Esophagus muscularis mucosa (tissue), 4 donors: ENCODE measurements around the gene ADAMTS17. TPM values are rescaled to one million over a fixed set of nuclear protein-coding genes. Genes with fewer than 3 reads are reported as not detected.

Source experiments
- DNase-seq: peaks from one replicate; pipeline ENCODE4 v3.0.0-alpha.2; 2017; ENCODE audit errors: extremely low spot score
- H3K27ac ChIP-seq, 4 donors: fragments of 200-600 bp; sonication (generic); replicated peaks in 1 of 4; 1 replicate in 3 of 4; 2 replicates in 1 of 4; pipeline ENCODE4 v1.5.1; 2016 to 2019; ENCODE audit warnings: mild to moderate bottlenecking in 1 of 4
- H3K27me3 ChIP-seq, 4 donors: fragments of 200-600 bp; sonication (generic); one replicate each; pipeline versions ENCODE4 v1.5.1 to v1.6.0; 2016 to 2019
- H3K36me3 ChIP-seq, 4 donors: fragments of 200-600 bp; sonication (generic); one replicate each; pipeline ENCODE4 v1.5.1; 2016 to 2019
- H3K4me1 ChIP-seq, 4 donors: fragments of 200-600 bp; sonication (generic); one replicate each; pipeline ENCODE4 v1.5.1; 2016 to 2019
- H3K4me3 ChIP-seq, 4 donors: fragments of 200-600 bp; sonication (generic); 1 replicate in 2 of 4; 2 replicates in 2 of 4; pipeline ENCODE4 v1.5.1; 2016 to 2019; ENCODE audit warnings: mild to moderate bottlenecking in 4 of 4, moderate library complexity in 1 of 4
- H3K9me3 ChIP-seq, 4 donors: fragments of 200-600 bp; sonication (generic); 1 replicate in 3 of 4; 2 replicates in 1 of 4; pipeline ENCODE4 v1.5.1; 2016 to 2019
- CTCF ChIP-seq, 3 experiments: fragments of 200-600 bp in 2 of 3; fragments of 450-650 bp in 1 of 3; sonication (generic) in 2 of 3; IDR thresholded peaks; one replicate each; pipeline ENCODE4 v1.5.1; 2017 to 2019; ENCODE audit warnings: antibody characterized with exemption in 3 of 3, mild to moderate bottlenecking in 2 of 3, moderate library complexity in 1 of 3
- EP300 ChIP-seq: sonication (generic); formaldehyde crosslinking; IDR thresholded peaks from one replicate; pipeline ENCODE4 v1.6.1; 2017; ENCODE audit warnings: antibody characterized with exemption
- POLR2A ChIP-seq: fragments of 450-650 bp; IDR thresholded peaks from one replicate; pipeline ENCODE4 v1.6.1; 2017; ENCODE audit warnings: antibody characterized with exemption, moderate library complexity, mild to moderate bottlenecking, low read depth
- POLR2AphosphoS5 ChIP-seq, 2 donors: sonication (generic); formaldehyde crosslinking; IDR thresholded peaks; one replicate each; pipeline ENCODE4 v1.6.1; 2017; ENCODE audit warnings: antibody characterized with exemption in 2 of 2
- WGBS: methylation state at CpG from one replicate; pipeline ENCODE4 v1.1.5; 2018; 5-methylcytosine and 5-hydroxymethylcytosine counted together
- intact Hi-C: fragments of 100-400 bp; cut with DNase I; formaldehyde crosslinking; loops from one replicate; pipeline ENCODE4 v1.15.1; 2023
- total RNA-seq, 4 donors: library from RNA; depleted of rRNA; stranded (reverse); fragments of >200 nt; gene quantifications; one replicate each; pipeline versions ENCODE4 v1.1.0 to v1.2.1, GENCODE V29; 2016

The ADAMTS17 gene
- total RNA-seq, 4 donors from 2014 or later, result 5.3 to 12.0 (median 6.6) TPM

DNA sequence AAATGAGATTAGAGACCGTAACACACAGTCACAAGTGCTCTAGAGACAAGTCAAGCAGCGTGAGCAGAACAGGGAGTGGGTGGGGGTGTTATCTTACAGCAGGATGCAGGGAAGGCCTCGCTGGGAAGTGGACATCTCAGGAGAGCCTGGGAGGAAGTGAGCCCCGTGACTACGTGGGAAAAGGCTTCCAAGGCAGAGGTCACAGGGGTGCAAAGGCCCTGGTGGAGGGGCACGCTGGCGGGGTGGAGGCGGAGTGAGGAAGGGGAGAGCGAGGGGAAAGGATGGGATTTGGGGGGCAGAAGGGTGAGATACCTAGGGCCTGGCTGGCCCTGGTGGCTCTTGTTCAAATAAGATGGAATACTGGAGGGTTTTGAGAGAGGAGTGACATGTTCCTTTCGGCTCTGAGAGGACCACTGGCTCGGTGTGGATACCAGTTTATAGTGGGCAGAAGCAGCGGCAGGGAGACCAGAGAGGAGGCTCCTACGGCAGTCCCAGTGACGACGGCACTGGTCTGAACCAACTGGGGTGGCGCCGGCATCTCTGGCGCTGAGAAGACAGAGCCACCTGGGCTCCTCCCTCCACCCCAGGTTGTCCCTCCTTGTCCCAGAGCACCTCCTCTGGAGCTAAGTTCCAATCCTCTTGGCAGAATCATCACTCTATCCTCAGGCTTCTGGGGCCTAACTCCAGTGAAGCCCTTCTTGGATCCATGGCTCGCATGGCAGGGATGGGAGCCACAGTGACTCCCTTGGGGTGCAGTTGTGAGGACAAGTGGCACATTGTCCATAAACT is 342.3 kb downstream of the ADAMTS17 start:
- no peak overlapping the region for H3K4me3 ChIP-seq
- no peaks in the 10 kb centered on the region for H3K27me3 ChIP-seq
- H3K9me3 ChIP-seq, result no peaks in the 10 kb centered on the region
- H3K36me3 ChIP-seq, result no peaks in the 10 kb centered on the region
- H3K27ac ChIP-seq, result no peak overlapping the region
- no peaks in the 10 kb centered on the region for H3K4me1 ChIP-seq
- TF ChIP-seq POLR2A (no peak), EP300 (no peak), CTCF (IDR thresholded peaks at IDR 0.05) (no peak), POLR2AphosphoS5 (IDR thresholded peaks at IDR 0.05) (no peak)
- WGBS, result 89% methylated on average over 18 of the region's 19 CpGs
- intact Hi-C loops, result no loop called here
- DNase-seq, result no peak

DNA sequence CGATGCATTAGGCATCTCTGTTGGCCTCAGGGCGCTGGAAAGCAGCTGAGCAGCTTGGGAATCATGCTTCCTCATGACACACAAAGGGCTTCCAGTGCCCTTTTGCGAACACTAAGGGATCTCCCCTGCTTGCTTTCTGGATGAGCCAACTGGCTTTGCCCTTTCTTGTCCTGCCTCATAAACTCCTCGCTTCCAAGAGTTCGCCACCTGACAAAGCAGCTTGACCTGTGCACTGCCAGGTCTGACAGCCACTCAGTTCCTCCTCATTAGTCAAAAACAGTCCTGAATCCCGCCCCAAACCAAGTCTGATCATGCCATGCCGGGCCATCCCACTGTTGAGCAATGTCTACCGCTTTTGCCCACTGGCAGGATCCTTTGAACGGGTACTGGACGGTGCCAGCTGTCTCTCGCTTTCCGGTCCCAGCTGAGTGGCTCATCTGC is 343.1 kb downstream of the ADAMTS17 start:
- 94% methylated on average over 12 of the region's 12 CpGs for WGBS
- Histone ChIP-seq H3K4me3 (no peak overlapping the region), H3K36me3 (no peaks in the 10 kb centered on the region), H3K27me3 (no peaks in the 10 kb centered on the region), H3K4me1 (no peaks in the 10 kb centered on the region), H3K27ac (no peak overlapping the region), H3K9me3 (no peaks in the 10 kb centered on the region)
- no peak for TF ChIP-seq EP300
- TF ChIP-seq POLR2A, result no peak
- TF ChIP-seq POLR2AphosphoS5 (IDR thresholded peaks at IDR 0.05), result no peak
- no peak for TF ChIP-seq CTCF (IDR thresholded peaks at IDR 0.05)
- no peak for DNase-seq
- intact Hi-C loops, result no loop called here

DNA sequence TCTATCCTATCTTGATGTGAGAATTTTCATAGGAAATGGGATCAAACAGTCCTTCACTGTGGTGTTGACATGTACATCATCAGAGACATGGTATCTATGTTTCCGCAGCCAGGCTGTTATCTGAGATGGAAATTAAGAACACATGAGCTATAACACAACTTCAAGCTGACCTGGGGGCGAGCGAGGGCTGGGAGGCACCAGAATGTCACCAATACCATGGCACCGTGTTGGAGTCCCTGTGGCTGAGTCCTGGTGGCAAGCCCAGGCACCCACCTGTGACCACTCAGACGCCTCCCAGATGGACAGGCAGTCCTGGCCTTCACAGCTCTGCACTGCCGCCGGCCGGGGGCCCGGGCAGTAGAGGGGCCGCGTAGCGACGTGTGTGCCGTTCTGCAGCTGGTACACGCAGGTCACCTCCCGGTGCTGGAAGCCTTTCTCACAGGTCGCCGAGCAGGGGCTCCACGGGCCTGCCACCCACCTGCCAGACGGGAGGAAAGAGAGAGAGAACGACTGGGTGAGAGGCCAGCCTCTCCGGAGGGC is 344.6 kb downstream of the ADAMTS17 start:
- no peak for TF ChIP-seq POLR2A
- TF ChIP-seq EP300, result no peak
- TF ChIP-seq POLR2AphosphoS5 (IDR thresholded peaks at IDR 0.05), result no peak
- no peak for TF ChIP-seq CTCF (IDR thresholded peaks at IDR 0.05)
- Histone ChIP-seq H3K27me3 (no peaks in the 10 kb centered on the region), H3K36me3 (peaks cover 0 to 9% (median 2%) of the 10 kb centered on the region in 4 donors), H3K27ac (no peak overlapping the region), H3K4me1 (no peaks in the 10 kb centered on the region), H3K4me3 (no peak overlapping the region), H3K9me3 (no peaks in the 10 kb centered on the region)
- WGBS, result 96% methylated on average over 17 of the region's 22 CpGs
- intact Hi-C loops, result no loop called here
- no peak for DNase-seq

GRCh38 chr15:99996660-99997059 is 345.1 kb downstream of the ADAMTS17 start:
- no peaks in the 10 kb centered on the region for H3K4me1 ChIP-seq

More at GRCh38 chr15:99996660-99997059, 345.1 kb downstream of the ADAMTS17 start:
- no peak overlapping the region for H3K4me3 ChIP-seq
- 88% methylated on average over 3 of the region's 3 CpGs for WGBS
- H3K9me3 ChIP-seq, result no peaks in the 10 kb centered on the region
- peaks cover 0 to 9% (median 2%) of the 10 kb centered on the region in 4 donors for H3K36me3 ChIP-seq
- intact Hi-C loops, result no loop called here
- TF ChIP-seq EP300 (no peak), POLR2A (no peak), CTCF (IDR thresholded peaks at IDR 0.05) (no peak), POLR2AphosphoS5 (IDR thresholded peaks at IDR 0.05) (no peak)
- no peak for DNase-seq
- H3K27me3 ChIP-seq, result no peaks in the 10 kb centered on the region
- no peak overlapping the region for H3K27ac ChIP-seq
